ENCODE data around the gene OR14I1. TPM values are rescaled to one million over a fixed set of nuclear protein-coding genes. Genes with fewer than 3 reads are reported as not detected.
A peak's percentile ranks its signal among the peaks of the same experiment; 100 is the strongest.

OR14I1 gene
- total and polyA plus RNA-seq, 9 of the 15 experiments (the other 6 are each of a cell fraction or from before 2014, with no cell fraction given), result not detected

- TF ChIP-seq NRF1 (conservative IDR thresholded peaks at IDR 0.05 in 1 of 2, IDR thresholded peaks at IDR 0.05 in 1 of 2), result no peak
- TF ChIP-seq TAL1 (IDR thresholded peaks at IDR 0.05), result no peak
- no peak for TF ChIP-seq ZNF143 (CRISPR knock-in tag; IDR thresholded peaks at IDR 0.05)
- TF ChIP-seq DEAF1 (CRISPR knock-in tag; IDR thresholded peaks at IDR 0.05), result peak; percentile 35; the same call in 1 of the 2 replicates
- peak; percentile 51; the same call in 1 of the 2 replicates for TF ChIP-seq SMC3 (conservative IDR thresholded peaks at IDR 0.05; ENCODE audit: insufficient read depth, low read depth, low read length)
- TF ChIP-seq, protein P1, sequence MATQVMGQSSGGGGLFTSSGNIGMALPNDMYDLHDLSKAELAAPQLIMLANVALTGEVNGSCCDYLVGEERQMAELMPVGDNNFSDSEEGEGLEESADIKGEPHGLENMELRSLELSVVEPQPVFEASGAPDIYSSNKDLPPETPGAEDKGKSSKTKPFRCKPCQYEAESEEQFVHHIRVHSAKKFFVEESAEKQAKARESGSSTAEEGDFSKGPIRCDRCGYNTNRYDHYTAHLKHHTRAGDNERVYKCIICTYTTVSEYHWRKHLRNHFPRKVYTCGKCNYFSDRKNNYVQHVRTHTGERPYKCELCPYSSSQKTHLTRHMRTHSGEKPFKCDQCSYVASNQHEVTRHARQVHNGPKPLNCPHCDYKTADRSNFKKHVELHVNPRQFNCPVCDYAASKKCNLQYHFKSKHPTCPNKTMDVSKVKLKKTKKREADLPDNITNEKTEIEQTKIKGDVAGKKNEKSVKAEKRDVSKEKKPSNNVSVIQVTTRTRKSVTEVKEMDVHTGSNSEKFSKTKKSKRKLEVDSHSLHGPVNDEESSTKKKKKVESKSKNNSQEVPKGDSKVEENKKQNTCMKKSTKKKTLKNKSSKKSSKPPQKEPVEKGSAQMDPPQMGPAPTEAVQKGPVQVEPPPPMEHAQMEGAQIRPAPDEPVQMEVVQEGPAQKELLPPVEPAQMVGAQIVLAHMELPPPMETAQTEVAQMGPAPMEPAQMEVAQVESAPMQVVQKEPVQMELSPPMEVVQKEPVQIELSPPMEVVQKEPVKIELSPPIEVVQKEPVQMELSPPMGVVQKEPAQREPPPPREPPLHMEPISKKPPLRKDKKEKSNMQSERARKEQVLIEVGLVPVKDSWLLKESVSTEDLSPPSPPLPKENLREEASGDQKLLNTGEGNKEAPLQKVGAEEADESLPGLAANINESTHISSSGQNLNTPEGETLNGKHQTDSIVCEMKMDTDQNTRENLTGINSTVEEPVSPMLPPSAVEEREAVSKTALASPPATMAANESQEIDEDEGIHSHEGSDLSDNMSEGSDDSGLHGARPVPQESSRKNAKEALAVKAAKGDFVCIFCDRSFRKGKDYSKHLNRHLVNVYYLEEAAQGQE (IDR thresholded peaks at IDR 0.05; ENCODE audit: borderline replicate concordance), result peak; percentile 29; the same call in 1 of the 2 replicates
- TF ChIP-seq, protein P1 (CRISPR knock-in tag; IDR thresholded peaks at IDR 0.05; ENCODE audit: low read depth), result no peak
- TF ChIP-seq ZNF79 (CRISPR knock-in tag; IDR thresholded peaks at IDR 0.05; ENCODE audit: low read depth), result no peak
- TF ChIP-seq, protein P2, sequence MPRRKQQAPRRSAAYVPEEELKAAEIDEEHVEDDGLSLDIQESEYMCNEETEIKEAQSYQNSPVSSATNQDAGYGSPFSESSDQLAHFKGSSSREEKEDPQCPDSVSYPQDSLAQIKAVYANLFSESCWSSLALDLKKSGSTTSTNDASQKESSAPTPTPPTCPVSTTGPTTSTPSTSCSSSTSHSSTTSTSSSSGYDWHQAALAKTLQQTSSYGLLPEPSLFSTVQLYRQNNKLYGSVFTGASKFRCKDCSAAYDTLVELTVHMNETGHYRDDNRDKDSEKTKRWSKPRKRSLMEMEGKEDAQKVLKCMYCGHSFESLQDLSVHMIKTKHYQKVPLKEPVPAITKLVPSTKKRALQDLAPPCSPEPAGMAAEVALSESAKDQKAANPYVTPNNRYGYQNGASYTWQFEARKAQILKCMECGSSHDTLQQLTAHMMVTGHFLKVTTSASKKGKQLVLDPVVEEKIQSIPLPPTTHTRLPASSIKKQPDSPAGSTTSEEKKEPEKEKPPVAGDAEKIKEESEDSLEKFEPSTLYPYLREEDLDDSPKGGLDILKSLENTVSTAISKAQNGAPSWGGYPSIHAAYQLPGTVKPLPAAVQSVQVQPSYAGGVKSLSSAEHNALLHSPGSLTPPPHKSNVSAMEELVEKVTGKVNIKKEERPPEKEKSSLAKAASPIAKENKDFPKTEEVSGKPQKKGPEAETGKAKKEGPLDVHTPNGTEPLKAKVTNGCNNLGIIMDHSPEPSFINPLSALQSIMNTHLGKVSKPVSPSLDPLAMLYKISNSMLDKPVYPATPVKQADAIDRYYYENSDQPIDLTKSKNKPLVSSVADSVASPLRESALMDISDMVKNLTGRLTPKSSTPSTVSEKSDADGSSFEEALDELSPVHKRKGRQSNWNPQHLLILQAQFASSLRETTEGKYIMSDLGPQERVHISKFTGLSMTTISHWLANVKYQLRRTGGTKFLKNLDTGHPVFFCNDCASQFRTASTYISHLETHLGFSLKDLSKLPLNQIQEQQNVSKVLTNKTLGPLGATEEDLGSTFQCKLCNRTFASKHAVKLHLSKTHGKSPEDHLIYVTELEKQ (CRISPR knock-in tag; IDR thresholded peaks at IDR 0.05), result no peak
- no peak for TF ChIP-seq RNF2 (IDR thresholded peaks at IDR 0.05)
- no peak for TF ChIP-seq DMBX1 (CRISPR knock-in tag; IDR thresholded peaks at IDR 0.05; ENCODE audit: borderline replicate concordance)
- no peak for TF ChIP-seq ZNF589 (CRISPR knock-in tag; IDR thresholded peaks at IDR 0.05; ENCODE audit: low read depth)
- TF ChIP-seq SP2 (IDR thresholded peaks at IDR 0.05; ENCODE audit: extremely low read depth, low read depth, low read length, poor library complexity, severe bottlenecking), result no peak
- TF ChIP-seq BRF2 (IDR thresholded peaks at IDR 0.05; ENCODE audit: borderline replicate concordance, insufficient read depth, insufficient read length), result no peak
These were observed 6.3 kb downstream of the OR14I1 start (continued) for GRCh38 chr1:248696261-248696660.
